Measurements from ENCODE around the gene MAP2K5. TPM values are rescaled to one million over a fixed set of nuclear protein-coding genes. Genes with fewer than 3 reads are reported as not detected.
"Not testable (repeated sequence)": the region's sequence is repeated elsewhere in the genome, so short reads cannot be mapped to it uniquely, and the experiment has no call there.

The MAP2K5 gene
- total RNA-seq, 1 experiment from 2014 or later = 7.1 TPM

DNA sequence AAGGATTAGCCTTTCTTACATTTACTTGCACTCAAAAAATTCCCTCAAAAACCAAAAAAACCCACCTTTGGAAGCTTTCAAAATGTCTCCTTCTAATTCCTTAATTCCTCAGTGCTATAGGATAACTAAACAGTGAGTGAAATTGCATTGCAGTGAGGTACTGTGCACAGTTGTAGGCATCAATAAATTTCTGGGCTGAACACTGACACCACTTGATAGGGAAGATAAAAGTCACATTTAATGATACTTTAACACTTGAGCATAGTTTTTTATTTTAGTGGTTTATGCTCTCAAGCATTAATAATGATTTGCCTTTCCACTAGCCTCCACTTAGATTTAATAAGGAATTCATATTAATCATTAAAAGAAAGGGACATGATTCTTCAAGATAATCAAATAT is 52.3 kb downstream of the MAP2K5 start:
- DNase-seq (ENCODE audit: low read depth) = no peak

DNA sequence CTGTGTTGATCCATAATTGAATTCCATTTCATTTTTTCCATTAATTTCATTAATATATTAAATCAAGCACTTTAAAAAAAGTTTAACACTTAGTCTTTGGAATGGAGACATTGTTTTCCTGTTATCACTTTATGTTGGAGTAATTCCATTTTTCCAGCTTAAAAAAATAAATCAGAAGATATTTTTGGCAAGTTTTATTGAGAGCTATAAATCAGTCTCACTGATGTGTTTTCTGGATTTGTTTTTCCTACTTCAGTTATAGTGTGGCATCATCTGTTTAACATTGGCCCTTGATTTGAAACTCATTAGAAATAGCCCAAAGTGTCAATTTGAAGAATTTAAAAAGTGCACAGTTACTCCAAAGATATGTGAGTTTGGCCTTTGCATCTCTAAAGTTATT is 53.1 kb downstream of the MAP2K5 start:
- no peak for DNase-seq (ENCODE audit: low read depth)

DNA sequence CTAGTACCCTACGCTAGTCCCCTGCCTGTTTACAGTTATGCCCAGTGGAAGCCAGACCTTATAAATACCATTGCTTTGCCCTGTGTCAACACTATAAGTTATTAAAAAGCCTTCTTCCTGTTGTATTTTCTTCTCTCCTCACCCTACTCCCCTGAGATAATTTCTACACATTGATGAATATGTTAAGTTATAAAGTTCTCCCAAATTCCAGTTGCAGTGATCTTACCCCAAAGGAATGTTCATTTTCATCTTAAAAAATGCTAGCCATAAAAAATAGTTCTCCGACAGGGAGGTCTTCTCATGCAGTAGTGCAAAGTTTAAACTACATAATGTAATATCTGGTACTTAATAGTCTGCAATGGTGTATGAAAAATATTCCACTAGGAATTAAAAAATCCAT is 58.6 kb downstream of the MAP2K5 start:
- DNase-seq (ENCODE audit: low read depth) = no peak

DNA sequence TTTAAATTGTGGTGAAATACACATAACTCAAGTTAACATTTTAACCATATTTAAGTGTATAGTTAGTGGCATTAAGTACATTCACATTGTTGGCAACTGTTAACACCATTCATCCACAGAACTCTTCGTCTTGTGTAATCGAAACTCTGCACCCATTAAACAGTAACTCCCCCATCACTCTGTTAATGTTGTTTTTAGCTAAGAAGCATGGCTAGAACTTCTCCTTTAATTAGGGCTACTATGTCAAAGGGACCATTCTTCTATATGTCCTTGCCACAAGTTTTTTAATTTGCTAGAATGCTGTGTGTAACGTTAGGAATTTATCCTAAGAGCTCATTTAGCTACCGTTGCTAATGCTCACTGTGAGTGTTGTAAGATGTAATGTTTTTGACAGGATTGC is 60.6 kb downstream of the MAP2K5 start:
- DNase-seq (ENCODE audit: low read depth) = no peak

DNA sequence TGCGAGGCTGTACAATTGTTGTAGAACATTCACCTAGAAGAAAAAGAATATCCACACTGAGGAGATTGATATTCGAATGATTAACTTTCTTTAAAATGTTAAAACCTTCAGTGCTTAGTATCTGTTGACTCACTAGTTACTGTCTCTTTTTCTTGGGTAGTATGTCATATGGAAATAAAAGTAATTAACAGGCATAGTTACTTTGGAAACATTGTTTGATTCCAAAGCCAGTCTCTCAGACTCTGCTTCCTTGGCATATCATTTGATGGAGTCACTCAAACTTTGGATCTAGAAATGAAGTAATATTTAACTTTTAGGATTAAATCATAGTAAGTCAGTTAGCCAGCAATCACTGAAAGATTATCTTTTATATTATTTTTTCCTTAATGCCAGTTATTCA is 63.4 kb downstream of the MAP2K5 start:
- DNase-seq (ENCODE audit: low read depth) = no peak

DNA sequence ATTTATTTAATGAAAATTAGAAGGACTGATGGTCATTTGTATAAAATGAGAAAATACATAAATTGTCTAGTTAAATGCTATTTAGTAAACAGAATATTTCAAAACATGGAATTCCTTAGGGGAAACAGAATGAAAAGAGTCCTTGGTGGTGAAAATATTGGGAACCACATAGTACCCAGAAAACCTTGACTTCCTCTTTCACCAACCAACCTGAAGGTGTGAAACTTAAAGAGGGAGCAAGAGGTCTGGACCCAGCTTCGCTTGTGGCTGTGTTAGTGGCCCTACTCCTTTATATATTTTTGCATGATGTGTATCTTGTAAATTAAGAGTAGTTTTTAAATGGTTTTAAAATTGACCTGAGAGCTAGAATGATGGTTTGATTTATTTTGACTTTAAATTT is 64.2 kb downstream of the MAP2K5 start:
- no peak for DNase-seq (ENCODE audit: low read depth)

DNA sequence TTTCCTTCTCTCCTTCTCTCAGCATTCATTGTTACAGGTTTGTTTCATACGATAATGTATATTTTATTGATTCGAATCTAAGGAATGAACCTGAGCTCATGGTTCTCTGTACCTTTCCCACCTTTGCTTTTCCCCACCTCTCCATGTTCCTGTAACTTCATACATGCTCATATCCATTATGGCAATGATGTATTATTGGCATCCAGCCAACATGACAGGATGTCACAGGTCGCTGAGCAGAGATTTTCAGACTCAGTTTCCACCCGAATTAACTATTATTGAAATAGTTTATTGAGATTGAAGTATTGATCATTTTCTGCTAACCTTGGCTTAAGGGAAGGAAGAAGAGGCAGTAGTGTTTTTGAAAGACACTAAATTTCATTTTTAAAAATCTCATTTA is 64.8 kb downstream of the MAP2K5 start:
- no peak for DNase-seq (ENCODE audit: low read depth)

DNA sequence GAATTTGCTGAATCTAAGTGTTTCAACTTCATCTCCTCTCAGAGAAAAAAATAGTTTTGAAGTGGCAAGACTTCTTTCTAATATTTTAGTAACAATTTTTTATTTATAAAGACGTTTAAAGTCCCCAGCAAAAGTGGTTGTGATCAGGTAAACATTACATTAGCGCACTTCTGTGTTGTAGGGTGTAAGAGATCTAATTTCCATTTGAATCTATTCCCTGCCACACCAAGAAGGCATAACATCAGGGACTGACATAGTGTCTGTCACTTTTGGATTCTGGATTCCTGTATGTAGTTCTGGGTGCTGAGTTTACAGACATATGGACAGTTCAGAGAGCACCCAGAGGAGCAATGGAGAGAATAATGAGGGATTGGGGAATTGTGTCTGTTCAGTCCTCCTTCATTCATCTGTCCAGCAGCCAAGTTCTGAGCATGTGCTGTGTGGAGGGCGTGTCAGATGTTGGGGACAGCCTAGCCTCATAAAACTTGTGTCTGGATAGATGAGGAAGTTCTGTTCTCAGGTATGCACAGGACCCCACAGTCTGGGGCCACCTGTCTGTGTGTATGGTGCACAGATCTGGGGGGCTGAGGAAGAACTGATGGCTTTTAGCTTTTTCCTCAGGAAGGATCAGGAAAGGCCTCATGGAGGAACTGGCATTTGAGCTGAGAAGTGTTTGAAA is 65.6 kb downstream of the MAP2K5 start:
- no peak for DNase-seq (ENCODE audit: low read depth)

DNA sequence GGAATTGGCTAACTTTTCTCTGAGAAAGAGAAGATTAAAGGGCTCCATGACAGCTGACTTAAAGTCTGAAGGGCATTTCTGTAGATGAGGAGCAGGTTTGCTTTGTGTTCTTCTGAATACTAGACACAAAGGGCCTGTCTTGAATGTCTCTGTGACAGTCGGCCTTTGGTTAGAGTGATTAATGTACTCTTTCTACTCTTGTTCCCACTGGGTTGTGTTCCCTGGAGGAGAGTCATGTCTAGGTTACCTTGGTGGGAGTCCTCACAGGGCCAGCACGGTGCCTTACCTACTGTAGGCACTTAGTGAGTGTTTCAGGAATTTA is 66.1 kb downstream of the MAP2K5 start:
- no peak for DNase-seq (ENCODE audit: low read depth)

DNA sequence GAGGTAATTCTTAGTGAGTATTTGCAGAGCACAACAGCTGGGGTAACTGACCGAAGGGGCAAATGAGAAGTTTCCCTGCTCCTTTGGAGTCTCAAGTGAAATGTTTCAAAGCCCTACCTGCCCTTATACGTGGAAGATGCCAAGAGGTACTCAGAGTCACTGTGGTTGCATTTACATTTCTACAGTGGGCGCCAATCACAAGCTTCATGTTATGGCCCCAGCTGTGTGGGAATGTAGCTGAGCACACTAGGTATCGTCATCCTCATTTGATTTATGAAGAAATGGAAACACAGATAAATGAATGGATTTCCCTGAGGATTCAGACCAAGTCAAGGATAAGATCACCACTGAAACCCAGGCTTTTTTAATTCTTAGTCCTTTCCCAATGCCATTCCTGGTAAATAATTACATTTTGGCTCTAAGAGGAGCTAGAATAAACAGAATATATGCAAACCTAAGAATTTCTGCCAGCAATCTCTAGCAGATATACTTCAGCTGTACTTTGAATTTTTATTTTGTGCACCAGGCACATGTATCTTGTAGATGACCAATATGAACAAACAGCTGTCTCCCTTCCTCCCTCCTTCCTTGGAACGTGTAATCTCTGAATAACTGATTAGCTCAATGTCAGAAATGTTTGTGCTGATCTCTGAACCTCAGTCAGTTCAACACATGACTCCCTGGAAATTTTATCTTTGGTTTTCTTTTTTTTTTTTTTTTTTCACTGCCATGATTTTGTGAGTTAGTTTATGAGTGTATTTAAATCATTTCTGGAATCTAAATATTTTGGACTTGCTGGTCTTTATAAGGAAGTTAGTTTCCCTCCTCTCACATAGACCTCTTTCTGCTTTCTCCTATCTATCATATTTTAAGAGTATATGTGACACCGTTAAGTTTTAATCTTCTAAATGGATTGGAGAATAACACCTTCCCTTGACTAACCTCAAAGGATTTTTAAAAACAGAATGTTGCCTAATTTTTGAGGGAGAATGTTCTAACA is 69.2 kb downstream of the MAP2K5 start:
- no peak for DNase-seq (ENCODE audit: low read depth)

DNA sequence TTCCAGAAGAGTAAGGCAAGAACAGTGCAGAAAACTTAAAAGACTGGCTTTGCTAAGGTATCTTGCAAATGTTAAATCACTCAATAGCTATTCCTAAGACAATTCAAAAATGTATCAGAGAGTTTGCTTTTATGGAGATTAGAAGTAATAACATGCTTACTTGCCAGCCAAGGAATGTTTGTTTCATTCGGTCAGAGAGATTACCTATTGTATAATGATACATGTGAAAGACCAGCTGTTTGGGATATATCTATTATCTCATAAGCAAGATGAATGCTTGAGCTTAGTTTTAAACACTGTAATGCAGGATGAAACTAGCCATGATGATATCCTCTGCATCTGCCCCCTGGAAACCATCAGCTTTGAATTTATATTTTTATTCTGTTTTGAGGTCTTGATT is 70.7 kb downstream of the MAP2K5 start:
- no peak for DNase-seq (ENCODE audit: low read depth)

DNA sequence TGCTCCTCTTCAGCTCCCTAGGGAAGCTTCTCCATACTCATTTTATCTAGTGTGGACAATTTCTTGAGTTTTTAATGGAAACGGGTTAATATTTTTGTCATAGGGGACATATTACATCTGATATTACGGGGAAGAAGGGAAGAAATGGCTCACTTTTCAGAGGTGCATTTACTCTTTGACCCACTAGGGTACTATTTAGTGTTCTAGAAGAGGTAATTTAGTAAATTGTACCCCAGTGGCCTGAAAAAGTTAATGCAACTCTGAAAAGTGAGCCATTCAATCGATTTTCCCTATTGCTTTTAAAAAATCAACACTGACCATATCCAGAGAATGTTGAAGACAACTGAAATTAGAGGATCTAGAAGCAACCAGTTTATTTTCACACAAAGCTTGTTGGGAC is 71.2 kb downstream of the MAP2K5 start:
- DNase-seq (ENCODE audit: low read depth) = no peak

DNA sequence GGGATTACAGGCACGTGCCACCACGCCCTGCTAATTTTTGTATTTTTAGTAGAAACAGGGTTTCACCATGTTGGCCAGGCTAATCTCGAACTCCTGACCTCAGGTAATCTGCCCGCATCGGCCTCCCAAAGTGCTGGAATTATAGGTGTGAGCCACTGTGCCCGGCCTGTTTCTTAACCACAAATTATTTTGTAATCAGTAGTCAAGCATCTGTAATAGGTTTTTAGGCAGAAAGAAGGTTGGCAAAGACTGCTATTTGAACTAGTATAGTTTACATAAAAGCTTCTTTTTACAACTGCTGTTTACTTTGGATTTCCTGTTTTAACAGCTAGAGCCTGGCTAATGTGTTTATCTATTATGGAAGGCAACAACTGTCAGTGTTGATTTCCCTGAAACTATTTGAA is 72.6 kb downstream of the MAP2K5 start:
- DNase-seq (ENCODE audit: low read depth) = not testable (repeated sequence)

DNA sequence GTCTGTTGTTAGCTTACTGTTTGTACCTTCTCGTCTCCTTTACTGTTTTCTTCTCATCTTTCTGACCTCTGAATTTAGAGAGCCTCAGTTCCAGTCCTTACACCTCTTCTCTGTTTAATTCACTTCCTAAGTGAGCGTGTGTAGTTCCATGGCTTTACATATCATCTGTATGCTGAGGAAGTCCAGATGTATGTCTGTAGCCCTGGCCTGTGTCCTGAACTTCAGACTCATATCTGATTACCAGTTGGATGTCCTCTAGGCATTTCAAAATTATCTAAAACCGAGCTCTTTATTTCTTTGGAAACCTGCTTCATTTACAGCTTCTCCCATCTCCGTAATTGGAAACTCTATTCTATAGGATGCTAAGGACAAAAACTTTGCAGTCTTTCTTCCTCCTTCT is 75.8 kb downstream of the MAP2K5 start:
- no peak for DNase-seq (ENCODE audit: low read depth)

DNA sequence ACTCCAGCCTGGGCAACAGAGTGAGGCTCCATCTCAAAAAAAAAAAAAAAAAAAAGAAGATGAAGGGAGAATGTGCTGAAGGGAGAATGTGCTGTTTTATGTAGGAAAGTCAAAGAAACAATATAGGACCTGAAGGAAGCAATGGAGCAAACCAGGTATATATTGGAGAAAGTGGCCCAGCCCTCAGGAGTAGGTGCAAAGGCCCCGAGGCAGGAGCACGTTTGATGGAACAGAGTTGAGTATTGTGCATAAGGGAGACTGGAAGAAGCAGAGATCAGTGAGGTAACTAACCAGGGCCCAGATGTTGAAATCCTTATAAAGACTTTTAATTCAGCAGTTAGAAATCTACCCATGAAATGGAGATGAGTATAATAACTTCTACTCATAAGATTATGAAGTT is 79.6 kb downstream of the MAP2K5 start:
- DNase-seq (ENCODE audit: low read depth) = no peak

DNA sequence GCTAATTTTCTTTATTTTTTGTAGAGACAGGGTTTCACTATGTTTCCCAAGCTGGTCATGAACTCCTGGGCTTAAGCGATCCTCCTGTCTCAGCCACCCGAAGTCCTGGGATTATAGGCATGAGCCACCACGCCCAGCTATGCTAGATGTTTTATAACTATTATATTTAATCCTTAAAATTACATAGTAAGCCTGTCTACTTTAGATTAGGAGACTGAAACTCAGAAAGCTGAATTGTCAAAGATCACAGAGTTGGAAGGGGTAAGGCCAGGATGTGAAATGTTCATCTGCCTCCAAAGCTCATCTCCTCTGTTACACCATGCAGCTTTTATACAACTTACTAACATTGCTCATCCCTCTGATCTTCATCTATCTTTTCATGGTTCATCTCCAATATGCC is 89.8 kb downstream of the MAP2K5 start:
- DNase-seq (ENCODE audit: low read depth) = no peak

DNA sequence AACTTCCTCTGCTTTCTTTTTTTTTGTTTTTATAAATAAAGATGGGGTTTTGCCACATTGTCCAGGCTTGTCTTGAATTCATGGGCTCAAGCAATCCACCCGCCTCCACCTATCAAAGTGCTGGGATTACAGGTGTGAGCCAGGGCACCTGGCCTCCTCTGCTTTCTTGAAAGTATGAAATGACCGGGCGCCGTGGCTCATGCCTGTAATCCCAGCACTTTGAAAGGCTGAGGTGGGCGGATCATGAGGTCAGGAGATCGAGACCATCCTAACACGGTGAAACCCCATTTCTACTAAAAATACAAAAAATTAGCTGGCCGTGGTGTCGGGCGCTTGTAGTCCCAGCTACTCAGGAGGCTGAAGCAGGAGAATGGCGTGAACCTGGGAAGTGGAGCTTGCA is 93.4 kb downstream of the MAP2K5 start:
- DNase-seq (ENCODE audit: low read depth) = not testable (repeated sequence)

DNA sequence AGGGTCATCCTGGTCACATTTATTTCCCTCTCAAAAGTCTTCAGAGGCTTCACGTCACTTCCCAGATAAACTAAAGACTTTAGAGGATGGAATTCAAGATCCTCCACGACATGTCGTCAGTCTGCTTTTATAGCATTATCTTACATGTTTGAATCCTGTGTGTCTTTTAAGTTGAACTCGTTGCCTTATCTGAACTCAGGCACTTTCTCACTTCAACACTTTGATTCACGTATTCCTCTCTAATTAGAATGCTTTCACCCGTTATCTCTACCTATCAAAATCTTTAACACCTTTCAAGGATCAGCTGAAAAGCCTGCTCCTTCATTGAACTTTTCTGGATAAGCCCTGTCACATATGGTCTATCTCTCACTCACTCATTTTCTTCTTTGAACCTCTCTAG is 97.1 kb downstream of the MAP2K5 start:
- no peak for DNase-seq (ENCODE audit: low read depth)

DNA sequence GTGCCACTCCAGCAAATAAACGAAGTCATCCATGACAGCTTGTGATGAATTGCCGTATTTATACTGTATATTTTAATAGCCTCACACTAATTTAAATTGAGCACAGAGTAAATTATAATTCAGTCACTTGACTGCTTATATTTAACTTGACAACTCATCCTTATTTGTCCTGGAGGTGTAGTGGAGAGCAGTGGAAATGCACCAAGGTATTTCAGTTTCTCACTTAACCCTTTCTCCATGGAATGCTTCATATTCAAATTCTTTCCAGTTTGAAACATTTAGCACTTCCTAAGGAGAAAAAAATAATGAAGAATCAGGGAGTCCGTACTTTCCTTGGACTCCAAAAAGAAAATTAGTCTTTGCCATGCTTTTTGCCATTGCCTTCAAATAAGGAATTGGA is 99.0 kb downstream of the MAP2K5 start:
- DNase-seq (ENCODE audit: low read depth) = no peak

DNA sequence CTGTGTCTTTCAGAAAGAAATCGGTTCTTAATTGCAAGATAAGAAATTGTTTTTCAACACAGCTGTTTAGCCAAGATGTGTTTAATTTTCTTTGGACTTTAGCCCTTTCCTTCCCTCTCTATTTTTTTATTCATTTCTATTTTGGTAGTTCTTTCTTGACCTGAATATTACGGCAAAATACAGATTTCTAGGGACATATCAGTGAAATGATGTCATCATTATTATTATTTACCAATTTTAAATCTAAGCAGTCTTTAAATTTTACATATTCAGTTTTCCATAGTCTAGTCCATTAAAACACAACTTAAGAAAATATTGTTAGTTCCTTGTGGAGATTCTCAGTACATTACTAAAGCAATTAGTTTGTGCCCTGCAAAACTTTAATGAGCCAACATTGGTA is 104.3 kb downstream of the MAP2K5 start:
- DNase-seq (ENCODE audit: low read depth) = no peak

DNA sequence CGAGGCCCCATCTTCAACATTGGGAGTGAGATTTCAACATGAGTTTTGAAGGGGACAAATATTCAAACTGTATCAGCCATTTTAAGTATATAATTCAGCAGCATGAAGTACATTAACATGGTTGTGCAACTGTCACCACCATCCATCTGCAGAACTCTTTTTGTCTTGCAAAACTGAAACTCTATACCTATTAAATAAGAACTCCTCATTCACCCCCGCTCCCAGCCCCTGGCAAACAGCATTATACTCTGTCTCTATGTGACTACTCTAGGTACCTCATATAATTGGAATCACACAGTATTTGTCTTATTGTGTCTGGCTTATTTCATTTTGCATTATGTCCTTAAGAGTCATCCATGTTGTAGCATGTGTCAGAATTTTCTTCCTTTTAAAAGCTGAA is 110.1 kb downstream of the MAP2K5 start:
- no peak for DNase-seq (ENCODE audit: low read depth)

DNA sequence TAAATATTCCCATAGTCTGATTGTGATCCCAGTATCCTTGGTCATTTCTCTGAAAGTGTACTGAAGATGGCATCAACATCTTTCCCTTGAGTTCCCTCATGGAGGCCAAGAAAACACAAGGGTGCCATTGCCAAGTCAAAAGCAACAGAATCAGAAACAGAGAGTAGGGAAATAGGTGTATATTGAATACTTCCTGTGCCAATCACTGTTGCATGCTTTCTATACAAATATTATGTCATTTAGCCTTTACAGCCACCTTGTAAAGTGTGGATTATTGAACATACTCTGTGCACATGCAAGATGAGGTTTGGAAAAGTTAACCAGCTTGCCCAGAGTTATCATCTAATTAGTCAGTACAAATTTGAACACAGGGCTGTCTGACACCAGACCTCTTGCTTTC is 117.9 kb downstream of the MAP2K5 start:
- DNase-seq (ENCODE audit: low read depth) = no peak

DNA sequence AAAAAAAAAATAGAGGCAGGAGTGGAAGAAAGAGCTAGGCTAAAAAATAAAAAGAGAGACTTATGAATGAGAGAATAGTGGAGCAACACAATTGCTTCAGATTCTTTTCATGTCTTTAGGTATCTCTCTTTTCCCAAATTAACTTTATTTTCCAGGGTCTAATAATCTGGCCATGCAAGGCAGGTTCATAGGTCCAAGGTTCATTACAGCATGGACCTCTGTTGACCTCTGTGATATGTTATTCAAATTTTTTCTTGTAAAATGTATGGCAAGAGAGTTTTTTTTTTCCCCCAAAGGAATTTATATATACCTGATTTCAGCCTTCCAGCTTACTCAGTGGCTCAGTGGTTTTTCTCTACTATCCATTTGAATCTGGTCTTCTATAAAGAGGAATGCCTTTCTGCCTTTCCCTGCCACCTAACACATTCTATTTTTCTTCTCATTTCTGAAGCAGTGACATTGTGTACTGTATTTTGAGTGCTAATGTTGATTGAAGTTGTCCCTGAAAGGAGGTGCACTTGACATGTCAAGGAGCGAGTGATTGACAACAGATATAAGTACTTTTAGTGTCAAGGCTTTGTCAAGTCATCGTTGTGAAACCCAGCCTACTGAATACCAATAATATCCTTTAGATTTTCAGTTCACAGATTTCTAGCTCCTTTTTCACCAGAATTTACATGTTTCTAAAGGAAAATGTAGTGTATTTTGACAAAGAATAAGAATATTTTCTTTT is 118.5 kb downstream of the MAP2K5 start:
- DNase-seq (ENCODE audit: low read depth) = no peak

Data from RPMI7951 (cell line).